AG09309 (cell line): ENCODE measurements around the gene PAMR1.
A peak's percentile ranks its signal among the peaks of the same experiment; 100 is the strongest.

ENCODE experiments used
- DNase-seq: peaks from one replicate; pipeline ENCODE4 v3.0.0-alpha.2; 2010; ENCODE audit warnings: low read depth
- H3K4me3 ChIP-seq: 2 replicates; pipeline ENCODE4 v1.5.1; 2011; ENCODE audit warnings: mild to moderate bottlenecking, low read depth, low read length, moderate library complexity; ENCODE audit not compliant: control insufficient read depth
- TF ChIP-seq, protein P1 (sequence below): IDR thresholded peaks from 2 replicates; pipeline ENCODE4 v1.5.1; 2011; ENCODE audit warnings: mild to moderate bottlenecking, low read depth, low read length, inconsistent platforms; ENCODE audit not compliant: insufficient read depth, control insufficient read depth; ENCODE audit errors: missing control alignments

Gene PAMR1

DNA sequence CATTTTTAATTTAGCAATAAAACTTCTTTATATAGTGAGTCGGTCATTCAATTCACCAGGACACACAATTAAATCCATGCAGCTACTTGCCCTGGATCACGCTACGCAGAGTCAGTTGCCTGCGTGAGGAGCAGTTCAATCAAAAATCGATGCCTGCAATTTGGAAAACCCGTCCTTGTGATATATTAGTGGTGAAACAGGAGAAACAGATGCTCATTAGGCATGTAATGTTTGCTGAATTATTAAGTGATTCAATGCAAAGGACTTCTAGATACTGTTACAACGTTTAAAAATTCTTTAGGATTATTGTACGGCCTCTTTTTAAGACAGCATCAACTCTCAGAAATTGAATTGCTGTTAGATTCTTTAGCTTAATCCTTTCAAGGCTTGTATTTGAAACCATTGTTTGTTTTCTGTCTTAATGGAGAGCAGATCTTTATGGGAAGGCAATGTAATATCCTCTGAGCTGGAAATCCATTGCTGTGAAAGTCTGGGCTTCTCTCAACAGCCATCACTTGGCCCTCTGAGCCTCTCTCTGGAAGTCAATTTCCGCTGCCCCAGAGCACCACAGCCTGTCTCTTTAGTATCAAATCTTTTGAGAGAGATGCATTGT is 20.1 kb upstream of the PAMR1 start:
- no peak overlapping the region for H3K4me3 ChIP-seq
- no peak for DNase-seq
- TF ChIP-seq, protein P1, sequence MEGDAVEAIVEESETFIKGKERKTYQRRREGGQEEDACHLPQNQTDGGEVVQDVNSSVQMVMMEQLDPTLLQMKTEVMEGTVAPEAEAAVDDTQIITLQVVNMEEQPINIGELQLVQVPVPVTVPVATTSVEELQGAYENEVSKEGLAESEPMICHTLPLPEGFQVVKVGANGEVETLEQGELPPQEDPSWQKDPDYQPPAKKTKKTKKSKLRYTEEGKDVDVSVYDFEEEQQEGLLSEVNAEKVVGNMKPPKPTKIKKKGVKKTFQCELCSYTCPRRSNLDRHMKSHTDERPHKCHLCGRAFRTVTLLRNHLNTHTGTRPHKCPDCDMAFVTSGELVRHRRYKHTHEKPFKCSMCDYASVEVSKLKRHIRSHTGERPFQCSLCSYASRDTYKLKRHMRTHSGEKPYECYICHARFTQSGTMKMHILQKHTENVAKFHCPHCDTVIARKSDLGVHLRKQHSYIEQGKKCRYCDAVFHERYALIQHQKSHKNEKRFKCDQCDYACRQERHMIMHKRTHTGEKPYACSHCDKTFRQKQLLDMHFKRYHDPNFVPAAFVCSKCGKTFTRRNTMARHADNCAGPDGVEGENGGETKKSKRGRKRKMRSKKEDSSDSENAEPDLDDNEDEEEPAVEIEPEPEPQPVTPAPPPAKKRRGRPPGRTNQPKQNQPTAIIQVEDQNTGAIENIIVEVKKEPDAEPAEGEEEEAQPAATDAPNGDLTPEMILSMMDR = no peak

DNA sequence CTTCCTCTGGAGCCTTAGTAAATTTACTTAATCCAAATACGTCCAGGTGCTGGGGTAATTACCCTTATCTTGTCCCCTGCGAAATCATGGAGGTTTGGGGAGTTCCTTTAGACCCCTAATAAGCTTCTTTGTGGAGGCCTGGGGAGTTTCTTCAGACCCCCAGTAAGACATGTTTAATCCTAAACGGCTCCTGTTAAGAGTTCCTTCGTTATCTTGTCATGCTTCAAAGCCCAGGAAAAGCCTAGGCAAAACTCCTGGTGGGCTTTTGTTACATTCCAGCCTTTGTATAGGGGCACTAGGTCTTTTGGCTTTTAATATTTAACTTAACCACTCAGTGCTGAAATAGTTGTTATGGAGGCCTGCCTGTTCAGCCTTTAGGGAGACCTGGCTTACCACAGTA is 18.1 kb upstream of the PAMR1 start:
- no peak for DNase-seq
- TF ChIP-seq, protein P1 = no peak
- no peak overlapping the region for H3K4me3 ChIP-seq

GRCh38 chr11:35541621-35542375 is 16.4 kb upstream of the PAMR1 start:
- DNase-seq = no peak
- TF ChIP-seq, protein P1 = no peak
- H3K4me3 ChIP-seq = no peak overlapping the region

DNA sequence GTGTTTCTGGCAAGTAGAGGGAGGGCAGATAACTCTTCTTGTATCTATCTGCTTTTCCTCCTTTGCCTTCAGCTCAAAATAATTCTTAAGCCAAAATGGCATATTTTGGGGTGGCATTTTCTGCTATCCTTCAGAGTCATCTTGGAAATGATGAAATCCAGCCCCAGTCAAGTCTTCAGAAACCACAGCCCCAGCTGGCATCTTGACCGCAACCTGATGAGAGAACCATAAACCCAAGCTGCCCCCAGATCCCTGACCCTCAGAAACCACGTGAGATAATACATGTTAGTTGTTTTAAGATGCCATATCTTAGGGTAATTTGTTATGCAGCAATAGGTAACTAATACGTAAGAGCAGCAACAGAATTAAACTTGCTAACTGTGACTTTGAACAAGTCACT is 15.1 kb upstream of the PAMR1 start:
- H3K4me3 ChIP-seq = no peak overlapping the region
- no peak for DNase-seq
- TF ChIP-seq, protein P1 = no peak

DNA sequence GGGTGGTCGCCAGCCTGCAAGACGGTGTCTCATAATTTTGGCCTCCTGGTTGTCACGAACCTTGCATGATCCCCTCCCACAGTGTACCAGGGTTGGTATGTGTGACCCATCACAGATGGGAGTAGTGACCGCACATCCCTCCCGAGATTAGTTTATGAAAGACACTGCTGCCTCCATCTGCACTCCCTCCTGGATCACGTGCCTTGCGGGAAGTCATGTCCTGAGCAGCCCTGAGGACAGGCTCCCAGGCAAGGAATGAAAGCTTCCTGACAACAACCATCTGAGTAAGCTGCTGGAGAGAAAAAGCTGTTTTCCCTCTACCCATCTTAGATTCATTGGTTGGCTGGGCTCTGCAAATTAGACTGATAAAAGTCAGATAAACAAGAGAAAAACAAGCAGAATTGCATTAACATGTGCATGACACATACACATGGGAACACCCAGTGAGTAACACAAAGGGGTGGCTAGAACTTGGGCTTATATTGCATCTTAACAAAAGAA is 14.4 kb upstream of the PAMR1 start:
- TF ChIP-seq, protein P1 = no peak
- peak; percentile 87 for DNase-seq
- H3K4me3 ChIP-seq = no peak overlapping the region

- H3K4me3 ChIP-seq = no peak overlapping the region
- DNase-seq = no peak
- TF ChIP-seq, protein P1 = no peak
Measured at GRCh38 chr11:35539256-35539655, 13.8 kb upstream of the PAMR1 start.
